Measurements from ENCODE around the gene RASIP1. TPM values are rescaled to one million over a fixed set of nuclear protein-coding genes. Genes with fewer than 3 reads are reported as not detected.

The RASIP1 gene
- total RNA-seq, 1 donor from 2014 or later: 3.3 TPM

DNA sequence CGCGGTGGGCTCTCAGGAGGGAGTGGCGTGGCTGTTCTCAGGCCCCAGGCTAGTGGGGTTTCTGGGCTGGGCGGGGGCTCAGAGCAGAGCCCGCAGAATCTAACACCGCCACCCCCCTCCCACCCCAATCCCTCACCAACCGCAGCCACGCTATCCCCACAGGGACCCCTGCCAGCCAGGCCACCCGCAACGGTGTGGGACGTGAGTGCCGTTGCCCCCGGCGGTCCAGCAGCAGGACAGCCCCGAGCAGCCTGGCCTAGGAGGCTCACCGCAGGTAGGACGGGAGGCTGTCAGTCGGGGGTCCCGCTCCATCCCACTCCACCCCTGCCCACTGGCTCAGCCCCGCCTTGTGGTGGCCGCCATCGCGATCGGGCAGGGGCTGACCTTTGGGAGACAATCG, 67.4 kb downstream of the RASIP1 start, which contains the start of gene NTN5:
Gene NTN5 (minus strand): TSS at position 24 of the 400 bp plus-strand sequence. CDS start 2,031 bp downstream, outside the sequence.
- no peak for DNase-seq

DNA sequence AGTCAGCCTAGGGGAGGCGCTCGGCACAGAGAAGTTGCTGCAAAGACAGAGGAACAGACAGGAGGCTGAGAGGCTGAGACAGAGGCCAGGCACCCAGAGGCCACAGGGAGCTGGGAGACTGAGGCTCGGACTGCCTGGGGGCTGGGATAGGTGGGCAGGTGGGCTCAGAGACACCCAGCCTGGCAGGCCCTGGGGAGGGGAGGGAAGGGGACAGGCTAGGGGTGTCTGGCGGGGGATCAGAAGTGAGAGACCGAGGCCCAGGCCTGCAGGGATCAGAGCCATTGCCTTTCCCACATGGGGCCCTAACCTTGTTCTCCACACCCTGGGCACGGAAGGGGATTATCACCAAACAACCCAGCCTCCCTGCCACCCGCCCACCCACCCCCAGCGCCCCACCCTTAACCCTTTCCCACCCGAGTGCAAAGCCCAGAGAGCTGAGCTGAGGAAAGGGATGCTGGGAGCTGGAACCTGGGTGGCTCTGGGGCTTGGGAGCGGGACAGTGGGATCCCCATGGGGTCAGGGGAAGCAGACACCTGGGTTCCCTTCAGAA, 68.9 kb downstream of the RASIP1 start:
- no peak for DNase-seq

DNA sequence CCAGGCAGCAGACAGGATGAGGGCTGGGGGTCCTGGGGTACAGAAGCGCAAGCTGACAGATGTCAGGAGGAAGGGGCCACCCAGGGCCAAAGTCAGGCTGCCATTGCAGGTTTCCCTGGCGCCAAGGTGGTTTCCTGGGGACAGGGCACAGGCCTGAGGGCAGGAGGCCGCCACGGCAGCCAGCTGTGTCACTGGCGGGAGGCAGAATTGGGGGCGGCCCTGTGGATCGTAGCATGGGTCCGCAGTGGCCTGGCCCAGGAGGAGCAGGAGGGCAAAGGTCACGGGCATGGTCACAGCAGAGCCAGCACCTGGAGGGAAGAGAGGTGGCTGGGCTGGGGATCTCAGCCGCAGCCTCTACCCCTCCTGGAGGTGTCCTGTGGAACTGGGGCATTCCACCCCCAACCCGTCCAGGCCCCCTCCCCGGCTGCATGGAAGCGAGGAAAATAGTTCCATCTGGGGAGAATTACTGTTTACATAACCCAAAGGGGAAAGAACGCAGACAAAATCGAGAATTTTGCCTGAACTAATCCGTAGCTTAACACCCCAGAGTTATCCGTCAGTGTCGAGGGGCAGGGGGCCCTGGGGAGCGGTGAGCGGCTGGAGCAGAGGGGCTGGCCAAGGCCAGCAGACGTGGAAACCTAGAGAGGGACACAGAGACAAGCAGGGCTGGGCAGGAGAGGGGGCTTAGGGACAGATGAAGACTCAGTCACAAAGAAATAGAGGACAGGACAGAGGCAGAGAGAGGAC, 69.5 kb downstream of the RASIP1 start:
- no peak for DNase-seq

Other genes with a start within 250 kb of the RASIP1 start
- 9.5 TPM for gene LMTK3, start 228.8 kb downstream of the RASIP1 start, total RNA-seq
- gene SULT2B1, start 188.4 kb downstream of the RASIP1 start, total RNA-seq: not detected
- gene SPACA4, start 133.9 kb downstream of the RASIP1 start, total RNA-seq: not detected
- gene FAM83E, start 125.5 kb downstream of the RASIP1 start, total RNA-seq: 0.47 TPM
- 1,447 TPM for gene RPL18, start 121.4 kb downstream of the RASIP1 start, total RNA-seq
- gene SPHK2, start 121.1 kb downstream of the RASIP1 start, total RNA-seq: 7.2 TPM
- gene DBP, start 103.2 kb downstream of the RASIP1 start, total RNA-seq: 4.8 TPM
- 9.8 TPM for gene CA11, start 94.4 kb downstream of the RASIP1 start, total RNA-seq
- gene NTN5, start 67.6 kb downstream of the RASIP1 start, total RNA-seq: not detected
- not detected for gene FUT2, start 44.6 kb downstream of the RASIP1 start, total RNA-seq
- gene MAMSTR, start 20.9 kb downstream of the RASIP1 start, total RNA-seq: 0.62 TPM
- 0.16 TPM for gene IZUMO1, start 6.3 kb upstream of the RASIP1 start, total RNA-seq
- 0.47 TPM for gene FUT1, start 12.0 kb upstream of the RASIP1 start, total RNA-seq
- gene FGF21, start 14.9 kb upstream of the RASIP1 start, total RNA-seq: not detected
- 12.5 TPM for gene BCAT2, start 70.4 kb upstream of the RASIP1 start, total RNA-seq
- gene HSD17B14, start 95.9 kb upstream of the RASIP1 start, total RNA-seq: 2.5 TPM
- 0.31 TPM for gene PLEKHA4, start 128.0 kb upstream of the RASIP1 start, total RNA-seq
- gene PPP1R15A, start 131.8 kb upstream of the RASIP1 start, total RNA-seq: 24.6 TPM
- not detected for gene TULP2, start 158.1 kb upstream of the RASIP1 start, total RNA-seq
- 42.6 TPM for gene NUCB1, start 159.7 kb upstream of the RASIP1 start, total RNA-seq
- not detected for gene DHDH, start 193.1 kb upstream of the RASIP1 start, total RNA-seq
- 12.5 TPM for gene BAX, start 214.3 kb upstream of the RASIP1 start, total RNA-seq
- gene FTL, start 224.7 kb upstream of the RASIP1 start, total RNA-seq: 677 TPM

Data from occipital lobe (tissue), 2 donors.